ENCODE measurements around the gene ARL8A. TPM values are rescaled to one million over a fixed set of nuclear protein-coding genes. Genes with fewer than 3 reads are reported as not detected.

ARL8A gene
- total and polyA plus RNA-seq, 2 experiments from 2014 or later, result 32.7 to 56.0 TPM

GRCh38 chr1:202154766-202155477 lies 10.4 kb upstream of the ARL8A start:
- Histone ChIP-seq H4K20me1 (ENCODE audit: insufficient read depth, poor library complexity, severe bottlenecking) (no peaks in the 10 kb centered on the region), H3K4me2 (no peak overlapping the region), H2AFZ (no peak overlapping the region), H3K79me2 (no peaks in the 10 kb centered on the region), H3K4me1 (ENCODE audit: insufficient read depth) (no peaks in the 10 kb centered on the region), H3K4me3 (no peak overlapping the region), H3K36me3 (replicated peaks; ENCODE audit: insufficient read depth, low read depth) (no peaks in the 10 kb centered on the region), H3K27me3 (no peaks in the 10 kb centered on the region), H3K9me3 (ENCODE audit: low read depth) (no peaks in the 10 kb centered on the region), H3K27ac (no peak overlapping the region), H3K9me2 (replicated peaks; ENCODE audit: insufficient read depth) (no peaks in the 10 kb centered on the region)
- peak; percentile 82 for DNase-seq (ENCODE audit: low spot score)
- TF ChIP-seq CTCF (IDR thresholded peaks at IDR 0.05; ENCODE audit: poor library complexity), result peak; percentile 55
- TF ChIP-seq EZH2phosphoT487 (IDR thresholded peaks at IDR 0.05; ENCODE audit: low read depth, severe bottlenecking, unreplicated experiment), result no peak
- 26% methylated on average over 11 of the region's 11 CpGs for WGBS (ENCODE audit: low lambda C conversion rate, missing lambda C conversion rate)

GRCh38 chr1:202154148-202154765 lies 9.7 kb upstream of the ARL8A start:
- H2AFZ ChIP-seq, result no peak overlapping the region
- no peak overlapping the region for H3K4me3 ChIP-seq
- no peak overlapping the region for H3K27ac ChIP-seq
- no peaks in the 10 kb centered on the region for H3K27me3 ChIP-seq
- no peaks in the 10 kb centered on the region for H3K79me2 ChIP-seq
- no peaks in the 10 kb centered on the region for H3K9me2 ChIP-seq (replicated peaks; ENCODE audit: insufficient read depth)
- H4K20me1 ChIP-seq (ENCODE audit: insufficient read depth, poor library complexity, severe bottlenecking), result no peaks in the 10 kb centered on the region
- H3K4me1 ChIP-seq (ENCODE audit: insufficient read depth), result no peaks in the 10 kb centered on the region
- DNase-seq (ENCODE audit: low spot score), result no peak
- no peak overlapping the region for H3K4me2 ChIP-seq
- no peaks in the 10 kb centered on the region for H3K9me3 ChIP-seq (ENCODE audit: low read depth)
- no peaks in the 10 kb centered on the region for H3K36me3 ChIP-seq (replicated peaks; ENCODE audit: insufficient read depth, low read depth)
- TF ChIP-seq CTCF (IDR thresholded peaks at IDR 0.05; ENCODE audit: poor library complexity), result no peak
- no peak for TF ChIP-seq EZH2phosphoT487 (IDR thresholded peaks at IDR 0.05; ENCODE audit: low read depth, severe bottlenecking, unreplicated experiment)
- TF ChIP-seq EZH2 (IDR thresholded peaks at IDR 0.05; ENCODE audit: borderline replicate concordance), result no peak
- 85% methylated on average over 10 of the region's 10 CpGs for WGBS (ENCODE audit: low lambda C conversion rate, missing lambda C conversion rate)

DNA sequence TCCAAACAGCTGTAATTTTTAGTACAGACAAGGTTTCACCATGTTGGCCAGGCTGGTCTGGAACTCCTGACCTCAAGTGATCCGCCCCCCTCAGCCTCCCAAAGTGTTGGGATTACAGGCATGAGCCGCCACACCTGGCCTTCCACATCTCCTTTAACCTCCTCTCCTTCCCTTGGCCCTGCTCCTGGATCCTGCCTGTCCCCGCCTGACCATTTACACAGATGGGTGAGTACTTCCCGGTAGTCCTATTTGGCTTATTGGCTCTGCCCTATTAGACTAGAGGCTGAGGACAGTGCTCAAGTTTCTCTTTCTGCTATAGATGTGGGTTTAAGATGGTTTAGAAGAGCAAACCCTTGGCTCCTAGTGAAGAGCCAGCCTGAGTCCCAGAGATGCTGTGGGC lies 8.7 kb upstream of the ARL8A start:
- no peak for TF ChIP-seq EZH2phosphoT487 (IDR thresholded peaks at IDR 0.05; ENCODE audit: low read depth, severe bottlenecking, unreplicated experiment)
- no peak for TF ChIP-seq CTCF (IDR thresholded peaks at IDR 0.05; ENCODE audit: poor library complexity)
- TF ChIP-seq EZH2 (IDR thresholded peaks at IDR 0.05; ENCODE audit: borderline replicate concordance), result no peak
- Histone ChIP-seq H3K4me2 (no peak overlapping the region), H2AFZ (no peak overlapping the region), H3K36me3 (replicated peaks; ENCODE audit: insufficient read depth, low read depth) (no peaks in the 10 kb centered on the region), H3K9me3 (ENCODE audit: low read depth) (no peaks in the 10 kb centered on the region), H3K4me3 (no peak overlapping the region), H3K9me2 (replicated peaks; ENCODE audit: insufficient read depth) (no peaks in the 10 kb centered on the region), H3K4me1 (ENCODE audit: insufficient read depth) (no peaks in the 10 kb centered on the region), H3K27me3 (no peaks in the 10 kb centered on the region), H4K20me1 (ENCODE audit: insufficient read depth, poor library complexity, severe bottlenecking) (no peaks in the 10 kb centered on the region), H3K79me2 (no peaks in the 10 kb centered on the region), H3K27ac (no peak overlapping the region)
- DNase-seq (ENCODE audit: low spot score), result no peak
- WGBS (ENCODE audit: low lambda C conversion rate, missing lambda C conversion rate), result 84% methylated on average over 4 of the region's 4 CpGs

All from hepatocyte (in vitro differentiated cells).